ENCODE results near the gene GP1BB.
A peak's percentile ranks its signal among the peaks of the same experiment; 100 is the strongest.

GP1BB gene

GRCh38 chr22:19679522-19680101, 43.7 kb upstream of the GP1BB start:
- no peak overlapping the region for H3K4me3 ChIP-seq (ENCODE audit: low read depth, low read length)
- DNase-seq (ENCODE audit: low read depth), result peak; percentile 15
- peak; percentile 67 for TF ChIP-seq CTCF (IDR thresholded peaks at IDR 0.05; ENCODE audit: insufficient read depth, low read depth, low read length, missing control alignments)

GRCh38 chr22:19680287-19680881, 43.0 kb upstream of the GP1BB start:
- H3K4me3 ChIP-seq (ENCODE audit: low read depth, low read length), result no peak overlapping the region
- DNase-seq (ENCODE audit: low read depth), result no peak
- no peak for TF ChIP-seq CTCF (IDR thresholded peaks at IDR 0.05; ENCODE audit: insufficient read depth, low read depth, low read length, missing control alignments)

GRCh38 chr22:19680911-19681862, 42.2 kb upstream of the GP1BB start:
- no peak overlapping the region for H3K4me3 ChIP-seq (ENCODE audit: low read depth, low read length)
- no peak for TF ChIP-seq CTCF (IDR thresholded peaks at IDR 0.05; ENCODE audit: insufficient read depth, low read depth, low read length, missing control alignments)
- DNase-seq (ENCODE audit: low read depth), result no peak

- DNase-seq (ENCODE audit: low read depth), result no peak
- H3K4me3 ChIP-seq (ENCODE audit: low read depth, low read length), result no peak overlapping the region
- TF ChIP-seq CTCF (IDR thresholded peaks at IDR 0.05; ENCODE audit: insufficient read depth, low read depth, low read length, missing control alignments), result no peak
Measured at GRCh38 chr22:19681863-19682245, 41.5 kb upstream of the GP1BB start.

GRCh38 chr22:19686946-19687345, 36.4 kb upstream of the GP1BB start:
- no peak for TF ChIP-seq CTCF (IDR thresholded peaks at IDR 0.05; ENCODE audit: insufficient read depth, low read depth, low read length, missing control alignments)
- H3K4me3 ChIP-seq (ENCODE audit: low read depth, low read length), result no peak overlapping the region
- no peak for DNase-seq (ENCODE audit: low read depth)

- DNase-seq (ENCODE audit: low read depth), result no peak
- H3K4me3 ChIP-seq (ENCODE audit: low read depth, low read length), result no peak overlapping the region
- TF ChIP-seq CTCF (IDR thresholded peaks at IDR 0.05; ENCODE audit: insufficient read depth, low read depth, low read length, missing control alignments), result no peak
Measured at GRCh38 chr22:19687561-19688300, 35.6 kb upstream of the GP1BB start.
